Measurements from ENCODE around the gene IKZF2. TPM values are rescaled to one million over a fixed set of nuclear protein-coding genes. Genes with fewer than 3 reads are reported as not detected.

IKZF2 gene
- polyA plus RNA-seq, 1 donor (not counting 4 experiments of a cell fraction or from before 2014, with no cell fraction given), result 8.2 TPM

DNA sequence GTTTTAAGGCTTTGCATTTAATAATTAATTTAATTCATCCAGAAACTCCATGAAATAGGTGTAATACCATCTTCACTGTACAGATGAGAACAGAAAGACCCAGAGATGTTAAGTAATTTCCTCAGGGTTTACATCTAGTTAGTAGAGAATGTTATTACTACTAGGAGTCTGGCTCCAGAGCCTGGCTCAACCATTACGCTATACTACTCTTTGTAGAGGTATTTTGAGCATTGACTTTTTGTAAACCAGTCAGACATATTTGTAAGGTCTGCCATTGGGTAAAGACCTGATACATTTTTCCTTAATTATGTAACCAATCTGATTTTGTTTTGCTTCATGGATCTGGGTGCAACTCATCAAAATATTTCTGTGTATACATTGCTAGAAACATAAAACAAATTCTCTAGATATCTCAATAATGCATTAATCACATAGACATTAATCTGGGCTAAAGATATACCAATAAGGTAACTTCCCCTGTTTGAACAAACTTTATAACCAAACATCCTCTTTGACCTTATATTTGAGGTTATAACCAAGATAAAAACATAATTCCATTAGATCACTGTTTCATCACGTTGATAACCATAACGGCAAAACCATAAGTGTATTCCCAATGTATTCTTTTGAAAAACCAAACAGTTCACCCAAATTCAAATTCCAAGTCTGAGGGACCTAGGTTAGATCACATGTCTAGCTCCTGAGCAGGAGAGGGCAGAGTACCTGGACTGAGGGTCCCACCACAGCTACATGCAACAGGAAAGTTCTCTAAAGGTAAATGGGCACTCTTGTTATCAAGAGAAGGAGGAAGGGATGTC is 135.0 kb downstream of the IKZF2 start:
- H3K27me3 ChIP-seq (ENCODE audit: control insufficient read depth, extremely low read depth, insufficient read depth, low read length), result no peaks in the 10 kb centered on the region
- FAIRE-seq, result no peak
- H3K27ac ChIP-seq (ENCODE audit: control insufficient read depth, insufficient read depth, low read length), result no peak overlapping the region
- no peaks in the 10 kb centered on the region for H3K36me3 ChIP-seq (ENCODE audit: control insufficient read depth in 2 of 2, extremely low read depth in 1 of 2, insufficient read depth in 2 of 2, low read length in 2 of 2)
- H3K79me2 ChIP-seq (ENCODE audit: control insufficient read depth, insufficient read depth, low read length), result no peaks in the 10 kb centered on the region
- dilution Hi-C loops (cut with MboI; ENCODE audit: extremely low pct_ligation_motif_present, low sequenced_read_pairs), result no loop called here
- no peaks in the 10 kb centered on the region for H3K4me1 ChIP-seq (ENCODE audit: control insufficient read depth, extremely low read depth, insufficient read depth, low read length)
- no peak overlapping the region for H3K9ac ChIP-seq (ENCODE audit: control insufficient read depth, extremely low read depth, insufficient read depth, low read length)
- TF ChIP-seq, protein P1, sequence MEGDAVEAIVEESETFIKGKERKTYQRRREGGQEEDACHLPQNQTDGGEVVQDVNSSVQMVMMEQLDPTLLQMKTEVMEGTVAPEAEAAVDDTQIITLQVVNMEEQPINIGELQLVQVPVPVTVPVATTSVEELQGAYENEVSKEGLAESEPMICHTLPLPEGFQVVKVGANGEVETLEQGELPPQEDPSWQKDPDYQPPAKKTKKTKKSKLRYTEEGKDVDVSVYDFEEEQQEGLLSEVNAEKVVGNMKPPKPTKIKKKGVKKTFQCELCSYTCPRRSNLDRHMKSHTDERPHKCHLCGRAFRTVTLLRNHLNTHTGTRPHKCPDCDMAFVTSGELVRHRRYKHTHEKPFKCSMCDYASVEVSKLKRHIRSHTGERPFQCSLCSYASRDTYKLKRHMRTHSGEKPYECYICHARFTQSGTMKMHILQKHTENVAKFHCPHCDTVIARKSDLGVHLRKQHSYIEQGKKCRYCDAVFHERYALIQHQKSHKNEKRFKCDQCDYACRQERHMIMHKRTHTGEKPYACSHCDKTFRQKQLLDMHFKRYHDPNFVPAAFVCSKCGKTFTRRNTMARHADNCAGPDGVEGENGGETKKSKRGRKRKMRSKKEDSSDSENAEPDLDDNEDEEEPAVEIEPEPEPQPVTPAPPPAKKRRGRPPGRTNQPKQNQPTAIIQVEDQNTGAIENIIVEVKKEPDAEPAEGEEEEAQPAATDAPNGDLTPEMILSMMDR (optimal IDR thresholded peaks at IDR 0.05 in 1 of 3, IDR thresholded peaks at IDR 0.05 in 1 of 3, conservative IDR thresholded peaks at IDR 0.05 in 1 of 3; ENCODE audit: extremely low read depth in 1 of 3, insufficient read depth in 2 of 3, low read length in 3 of 3), result no peak
- no peak for TF ChIP-seq EZH2 (IDR thresholded peaks at IDR 0.05; ENCODE audit: low read length)
- H3K9me3 ChIP-seq (ENCODE audit: control insufficient read depth, low read depth, low read length), result no peaks in the 10 kb centered on the region
- H3K4me2 ChIP-seq (ENCODE audit: control insufficient read depth, extremely low read depth, insufficient read depth, low read depth, low read length), result no peak overlapping the region
- H3K9me1 ChIP-seq (ENCODE audit: control insufficient read depth, extremely low read depth, insufficient read depth, low read length), result no peaks in the 10 kb centered on the region
- no peaks in the 10 kb centered on the region for H4K20me1 ChIP-seq (ENCODE audit: control insufficient read depth, extremely low read depth, insufficient read depth, low read length)
- no peak for DNase-seq (ENCODE audit: low read depth, low spot score)
- H3K4me3 ChIP-seq (ENCODE audit: control insufficient read depth in 2 of 3, extremely low read depth in 1 of 3, insufficient read depth in 2 of 3, low read depth in 1 of 3, low read length in 3 of 3), result no peak overlapping the region
- H2AFZ ChIP-seq (ENCODE audit: control insufficient read depth, low read length), result no peak overlapping the region

DNA sequence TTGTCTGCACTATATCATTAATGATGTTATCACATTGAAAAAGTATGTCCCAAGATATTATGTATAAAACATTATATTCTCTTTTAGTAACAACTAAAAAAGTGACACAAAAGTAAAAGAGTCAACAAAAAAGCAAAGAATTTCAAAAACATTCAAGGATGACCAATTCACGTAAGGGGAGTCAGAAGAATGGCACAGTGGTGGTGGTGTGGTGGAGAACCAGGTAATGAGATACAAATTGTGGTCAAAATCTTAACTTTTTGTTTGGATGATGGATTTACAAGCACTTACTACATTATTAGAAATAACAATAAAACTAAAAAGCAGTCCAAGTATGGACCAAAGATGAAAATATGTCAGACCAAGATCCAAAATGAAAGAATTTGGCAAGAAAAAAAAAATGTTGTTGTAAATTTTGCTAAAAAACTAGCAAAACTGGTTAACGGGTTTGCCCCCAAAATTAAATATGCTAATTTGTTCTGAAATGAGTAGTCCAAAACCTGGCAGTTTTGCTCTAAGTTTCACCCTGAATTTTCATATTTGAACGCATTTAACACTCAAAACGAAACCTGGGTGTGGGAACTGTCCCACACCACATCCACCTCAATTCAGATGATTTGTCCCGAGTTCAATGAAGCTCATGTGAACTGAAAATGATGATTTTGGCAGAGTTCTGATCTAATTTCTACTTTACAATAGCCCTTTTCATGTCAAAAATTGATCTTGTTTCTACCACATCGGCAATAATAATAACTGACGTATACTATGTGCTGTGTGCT is 135.8 kb downstream of the IKZF2 start:
- H3K4me1 ChIP-seq (ENCODE audit: control insufficient read depth, extremely low read depth, insufficient read depth, low read length), result no peaks in the 10 kb centered on the region
- no peak overlapping the region for H2AFZ ChIP-seq (ENCODE audit: control insufficient read depth, low read length)
- no peaks in the 10 kb centered on the region for H3K27me3 ChIP-seq (ENCODE audit: control insufficient read depth, extremely low read depth, insufficient read depth, low read length)
- dilution Hi-C loops (cut with MboI; ENCODE audit: extremely low pct_ligation_motif_present, low sequenced_read_pairs), result no loop called here
- no peak overlapping the region for H3K4me3 ChIP-seq (ENCODE audit: control insufficient read depth in 2 of 3, extremely low read depth in 1 of 3, insufficient read depth in 2 of 3, low read depth in 1 of 3, low read length in 3 of 3)
- no peaks in the 10 kb centered on the region for H3K9me3 ChIP-seq (ENCODE audit: control insufficient read depth, low read depth, low read length)
- no peak for TF ChIP-seq EZH2 (IDR thresholded peaks at IDR 0.05; ENCODE audit: low read length)
- TF ChIP-seq, protein P1 (optimal IDR thresholded peaks at IDR 0.05 in 1 of 3, IDR thresholded peaks at IDR 0.05 in 1 of 3, conservative IDR thresholded peaks at IDR 0.05 in 1 of 3; ENCODE audit: extremely low read depth in 1 of 3, insufficient read depth in 2 of 3, low read length in 3 of 3), result no peak
- no peaks in the 10 kb centered on the region for H3K79me2 ChIP-seq (ENCODE audit: control insufficient read depth, insufficient read depth, low read length)
- no peak overlapping the region for H3K9ac ChIP-seq (ENCODE audit: control insufficient read depth, extremely low read depth, insufficient read depth, low read length)
- DNase-seq (ENCODE audit: low read depth, low spot score) (no peak), FAIRE-seq (no peak)
- H3K27ac ChIP-seq (ENCODE audit: control insufficient read depth, insufficient read depth, low read length), result no peak overlapping the region
- H3K36me3 ChIP-seq (ENCODE audit: control insufficient read depth in 2 of 2, extremely low read depth in 1 of 2, insufficient read depth in 2 of 2, low read length in 2 of 2), result no peaks in the 10 kb centered on the region
- H4K20me1 ChIP-seq (ENCODE audit: control insufficient read depth, extremely low read depth, insufficient read depth, low read length), result no peaks in the 10 kb centered on the region
- no peak overlapping the region for H3K4me2 ChIP-seq (ENCODE audit: control insufficient read depth, extremely low read depth, insufficient read depth, low read depth, low read length)
- no peaks in the 10 kb centered on the region for H3K9me1 ChIP-seq (ENCODE audit: control insufficient read depth, extremely low read depth, insufficient read depth, low read length)

All from keratinocyte (primary cell).